BJ (cell line): ENCODE results near the gene CFAP97. TPM values are rescaled to one million over a fixed set of nuclear protein-coding genes. Genes with fewer than 3 reads are reported as not detected.
A peak's percentile ranks its signal among the peaks of the same experiment; 100 is the strongest.

Experiments used
- CTCF ChIA-PET: fragments of 350-600 bp; formaldehyde crosslinking; extraction: SDS; loops from one replicate; lab custom pipeline; 2021; ENCODE audit warnings: antibody characterized with exemption, inconsistent platforms; lab: Yijun Ruan, JAX
- POLR2A ChIA-PET: fragments of 300-600 bp; sonication (Branson Sonifier 250); formaldehyde crosslinking; extraction: SDS; loops from one replicate; lab custom pipeline; 2021; ENCODE audit warnings: antibody characterized with exemption; lab: Charles Lee
- DNase-seq: peaks from one replicate; pipeline ENCODE4 v3.0.0-alpha.2; 2011; ENCODE audit warnings: low read depth
- H3K27me3 ChIP-seq: 2 replicates; pipeline ENCODE4 v1.6.0; 2011; ENCODE audit warnings: low read length; ENCODE audit not compliant: control insufficient read depth, insufficient read depth
- H3K36me3 ChIP-seq: 2 replicates; pipeline ENCODE4 v1.5.1; 2011; ENCODE audit warnings: low read length; ENCODE audit not compliant: control insufficient read depth, insufficient read depth
- H3K4me3 ChIP-seq: 2 replicates; pipeline ENCODE4 v1.5.1; 2011; ENCODE audit warnings: low read depth, mild to moderate bottlenecking, control low read depth, low read length
- polyA plus RNA-seq: library from polyadenylated mRNA; depleted of rRNA; stranded (reverse); fragments of >200 nt; gene quantifications from 2 replicates; pipeline ENCODE4 v1.2.3, GENCODE V29; 2011
- TF ChIP-seq, protein P1 (sequence below): IDR thresholded peaks from 2 replicates; pipeline ENCODE4 v1.5.1; 2011; ENCODE audit warnings: low read depth, mild to moderate bottlenecking, control low read depth, inconsistent platforms, low read length, moderate library complexity; ENCODE audit not compliant: insufficient read depth

Gene CFAP97
- polyA plus RNA-seq, 1 experiment: 16.4 TPM

DNA sequence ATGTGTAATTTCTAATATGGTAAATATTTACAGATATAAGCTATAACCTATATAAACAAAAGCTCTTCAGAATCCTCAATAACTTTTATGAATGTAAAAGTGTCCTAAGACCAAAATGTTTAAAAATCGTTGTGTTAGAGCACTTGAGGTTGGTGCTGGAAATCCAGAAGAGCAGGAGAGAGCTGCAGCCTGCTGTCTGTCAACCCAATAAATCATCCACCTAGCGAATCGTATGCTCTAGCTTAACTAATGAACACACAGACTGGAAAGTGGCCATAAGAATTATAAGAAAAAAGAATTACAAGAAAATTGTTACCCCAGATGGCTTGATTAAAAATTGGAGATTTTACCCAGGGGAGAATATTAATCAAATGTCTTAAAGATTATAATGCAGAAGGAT is 17.0 kb downstream of the CFAP97 start:
- DNase-seq: no peak
- H3K27me3 ChIP-seq: no peaks in the 10 kb centered on the region
- ChIA-PET CTCF (interaction anchor here (0.6 to 1.1 kb wide), 3 partner anchors 12 to 117 kb away, joined by 3 to 4 read pairs (median 3); no protein-coding TSS in a partner anchor), POLR2A (no interaction called here)
- H3K36me3 ChIP-seq: peaks cover 3% of the 10 kb centered on the region; the same call in 1 of the 2 replicates
- TF ChIP-seq, protein P1, sequence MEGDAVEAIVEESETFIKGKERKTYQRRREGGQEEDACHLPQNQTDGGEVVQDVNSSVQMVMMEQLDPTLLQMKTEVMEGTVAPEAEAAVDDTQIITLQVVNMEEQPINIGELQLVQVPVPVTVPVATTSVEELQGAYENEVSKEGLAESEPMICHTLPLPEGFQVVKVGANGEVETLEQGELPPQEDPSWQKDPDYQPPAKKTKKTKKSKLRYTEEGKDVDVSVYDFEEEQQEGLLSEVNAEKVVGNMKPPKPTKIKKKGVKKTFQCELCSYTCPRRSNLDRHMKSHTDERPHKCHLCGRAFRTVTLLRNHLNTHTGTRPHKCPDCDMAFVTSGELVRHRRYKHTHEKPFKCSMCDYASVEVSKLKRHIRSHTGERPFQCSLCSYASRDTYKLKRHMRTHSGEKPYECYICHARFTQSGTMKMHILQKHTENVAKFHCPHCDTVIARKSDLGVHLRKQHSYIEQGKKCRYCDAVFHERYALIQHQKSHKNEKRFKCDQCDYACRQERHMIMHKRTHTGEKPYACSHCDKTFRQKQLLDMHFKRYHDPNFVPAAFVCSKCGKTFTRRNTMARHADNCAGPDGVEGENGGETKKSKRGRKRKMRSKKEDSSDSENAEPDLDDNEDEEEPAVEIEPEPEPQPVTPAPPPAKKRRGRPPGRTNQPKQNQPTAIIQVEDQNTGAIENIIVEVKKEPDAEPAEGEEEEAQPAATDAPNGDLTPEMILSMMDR: no peak
- H3K4me3 ChIP-seq: no peak overlapping the region

DNA sequence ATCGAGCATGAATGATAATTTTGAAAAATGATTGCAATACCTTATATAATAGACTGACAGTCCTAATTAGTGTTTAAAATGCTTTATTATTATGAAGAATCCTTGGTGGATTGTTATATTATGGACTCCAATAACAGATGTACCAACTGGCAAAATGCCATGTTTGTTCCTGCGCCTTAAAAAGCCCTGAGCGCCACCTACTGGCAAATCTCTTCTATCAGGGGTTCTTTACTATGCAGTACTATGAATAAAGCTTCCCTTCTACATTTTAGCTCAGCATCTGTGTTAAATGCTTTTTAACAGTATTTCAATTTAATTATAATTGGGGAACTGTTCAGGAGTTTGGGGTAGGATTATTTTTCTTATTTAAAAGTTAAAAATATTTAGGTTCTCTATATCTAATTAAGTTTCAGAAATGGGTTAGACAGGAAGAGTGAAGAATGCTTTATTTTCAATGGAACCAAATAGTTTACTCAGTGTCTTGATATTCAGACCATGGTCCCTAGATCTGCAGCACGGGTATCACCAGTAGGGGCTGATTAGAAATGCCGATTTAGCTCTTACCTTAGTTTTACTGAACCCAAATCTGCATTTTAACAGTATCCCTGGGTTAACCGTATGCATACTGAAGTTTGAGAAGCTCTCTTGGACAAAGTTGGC is 20.0 kb downstream of the CFAP97 start:
- no peaks in the 10 kb centered on the region for H3K27me3 ChIP-seq
- DNase-seq: no peak
- peaks cover 1% of the 10 kb centered on the region; the same call in 1 of the 2 replicates for H3K36me3 ChIP-seq
- ChIA-PET POLR2A (no interaction called here), CTCF (interaction anchor here (0.6 to 3.4 kb wide), 24 partner anchors 9 to 242 kb away, joined by 3 to 20 read pairs (median 3); partner anchors contain the start of genes ANKRD37 and SLC25A4)
- TF ChIP-seq, protein P1: peak; percentile 83
- H3K4me3 ChIP-seq: no peak overlapping the region

DNA sequence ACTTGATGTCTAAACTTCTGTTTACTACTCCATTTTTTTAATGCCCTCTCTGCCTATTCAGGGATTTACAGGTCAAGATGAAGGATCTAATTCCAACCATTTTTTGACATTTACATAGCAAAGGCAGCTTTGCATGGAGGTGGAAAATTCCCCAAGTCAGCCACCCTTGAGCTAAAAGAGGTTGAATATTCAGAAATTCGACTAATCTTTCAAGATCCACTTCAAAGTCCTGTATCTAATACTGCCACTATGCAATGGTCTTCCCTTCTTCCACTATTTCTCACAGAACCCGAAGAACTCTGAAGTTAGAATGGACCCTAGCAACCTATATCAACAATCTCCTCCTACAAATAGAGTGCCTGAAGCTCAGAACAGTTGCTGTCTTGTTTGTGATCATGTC is 21.6 kb downstream of the CFAP97 start:
- TF ChIP-seq, protein P1: no peak
- Histone ChIP-seq H3K27me3 (no peaks in the 10 kb centered on the region), H3K4me3 (no peak overlapping the region), H3K36me3 (no peaks in the 10 kb centered on the region)
- CTCF ChIA-PET: interaction anchor here (1.1 to 2.8 kb wide), 5 partner anchors 9 to 205 kb away, joined by 3 to 13 read pairs (median 10); no protein-coding TSS in a partner anchor
- no peak for DNase-seq
- POLR2A ChIA-PET: no interaction called here

DNA sequence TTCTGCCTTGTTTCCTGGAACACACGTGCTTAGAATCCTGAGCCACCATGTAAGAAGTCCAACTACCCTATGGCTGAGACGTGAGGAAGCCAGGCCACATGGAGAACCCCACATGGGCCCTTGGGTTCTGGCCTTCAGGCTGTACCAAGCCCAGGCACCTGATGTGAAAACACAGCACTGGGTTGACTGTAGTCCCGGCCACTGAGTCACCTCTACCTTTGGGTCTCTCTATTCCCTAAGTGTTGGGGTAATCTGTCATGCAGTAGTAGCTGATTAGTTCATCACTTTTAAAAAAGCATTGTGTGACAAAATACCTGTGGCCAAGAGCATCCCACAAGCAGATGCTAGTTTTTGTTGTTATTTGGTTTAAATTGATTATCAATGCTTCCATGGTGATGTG is 24.3 kb downstream of the CFAP97 start:
- CTCF ChIA-PET: no interaction called here
- DNase-seq: no peak
- no peaks in the 10 kb centered on the region; the same call in 1 of the 2 replicates for H3K36me3 ChIP-seq
- H3K27me3 ChIP-seq: no peaks in the 10 kb centered on the region
- no peak overlapping the region for H3K4me3 ChIP-seq
- TF ChIP-seq, protein P1: no peak
- POLR2A ChIA-PET: no interaction called here

DNA sequence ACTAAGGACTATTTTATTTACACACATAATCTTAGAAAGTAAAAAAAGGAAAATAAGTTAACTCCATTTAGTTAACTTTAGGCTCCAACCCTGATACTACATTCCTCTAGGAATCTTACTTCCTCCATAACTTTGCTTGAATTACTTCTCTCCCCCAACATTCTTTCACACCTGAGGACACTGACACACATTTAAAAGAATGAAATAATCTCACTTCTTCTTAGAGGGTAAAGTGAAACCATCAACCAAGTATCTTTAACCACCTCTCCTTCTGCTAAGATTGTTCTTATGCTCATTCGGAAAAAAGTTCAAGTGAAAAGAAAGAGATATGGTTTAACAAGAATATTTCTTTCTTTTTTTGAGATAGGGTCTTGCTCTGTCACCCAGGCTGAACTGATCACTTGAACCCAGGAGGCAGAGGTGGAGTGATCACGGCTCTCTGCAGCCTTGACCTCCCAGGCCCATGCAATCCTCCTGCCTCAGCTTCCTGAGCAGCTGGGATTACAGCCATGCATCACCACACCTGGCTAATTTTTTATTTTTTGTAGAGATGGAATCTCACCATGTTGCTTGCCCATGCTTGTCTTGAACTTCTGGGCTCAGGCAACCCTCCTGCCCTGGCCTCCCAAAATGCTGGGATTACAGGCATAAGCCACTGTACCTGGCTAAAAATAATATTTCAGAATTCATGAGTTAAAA is 32.3 kb downstream of the CFAP97 start:
- ChIA-PET POLR2A (no interaction called here), CTCF (interaction anchor here (2.7 kb wide), 1 partner anchor 12 kb away, joined by 12 read pairs; no protein-coding TSS in a partner anchor)
- TF ChIP-seq, protein P1: no peak

More for the DNA sequence above, 32.3 kb downstream of the CFAP97 start:
- Histone ChIP-seq H3K36me3 (peaks cover 1% of the 10 kb centered on the region), H3K27me3 (no peaks in the 10 kb centered on the region), H3K4me3 (no peak overlapping the region)
- no peak for DNase-seq
